GM18520 (cell line): ENCODE data around the gene ZFP92.

Source experiments
- ATAC-seq: cut with Tn5 transposase; IDR thresholded peaks from one replicate; pipeline ENCODE4 v1.9.1; 2021; ENCODE audit not compliant: unreplicated experiment

Gene ZFP92

GRCh38 chrX:153407736-153408135 is 3.5 kb upstream of the ZFP92 start:
- no peak for ATAC-seq

- ATAC-seq = no peak
Observed at GRCh38 chrX:153408221-153408721, 3.0 kb upstream of the ZFP92 start.

GRCh38 chrX:153408871-153409351 is 2.4 kb upstream of the ZFP92 start:
- ATAC-seq = no peak

GRCh38 chrX:153409414-153410101 is 1.7 kb upstream of the ZFP92 start:
- ATAC-seq = no peak

GRCh38 chrX:153410373-153410772 is 899 bp upstream of the ZFP92 start:
- ATAC-seq = no peak

GRCh38 chrX:153410888-153411254 is 401 bp upstream of the ZFP92 start:
- ATAC-seq = no peak

- no peak for ATAC-seq
Observed at GRCh38 chrX:153411988-153412574, 809 bp downstream of the ZFP92 start.

- no peak for ATAC-seq
Observed at GRCh38 chrX:153412746-153413720, 1.8 kb downstream of the ZFP92 start.

GRCh38 chrX:153413731-153414130 is 2.5 kb downstream of the ZFP92 start:
- no peak for ATAC-seq

- ATAC-seq = no peak
Observed at GRCh38 chrX:153414856-153415510, 3.7 kb downstream of the ZFP92 start.

- no peak for ATAC-seq
Observed at GRCh38 chrX:153416781-153417450, 5.6 kb downstream of the ZFP92 start.

GRCh38 chrX:153417637-153418036 is 6.4 kb downstream of the ZFP92 start:
- ATAC-seq = no peak

- no peak for ATAC-seq
Observed at GRCh38 chrX:153420851-153421599, 9.8 kb downstream of the ZFP92 start.

- ATAC-seq = no peak
Observed at GRCh38 chrX:153421856-153422255, 10.6 kb downstream of the ZFP92 start.

GRCh38 chrX:153423652-153424051 is 12.4 kb downstream of the ZFP92 start:
- no peak for ATAC-seq

- no peak for ATAC-seq
Observed at GRCh38 chrX:153426204-153426603, 14.9 kb downstream of the ZFP92 start.

GRCh38 chrX:153430796-153431195 is 19.5 kb downstream of the ZFP92 start:
- no peak for ATAC-seq

- ATAC-seq = no peak
Observed at GRCh38 chrX:153433161-153433680, 21.9 kb downstream of the ZFP92 start.

GRCh38 chrX:153433781-153434285 is 22.6 kb downstream of the ZFP92 start:
- ATAC-seq = no peak
